K562 (cell line): ENCODE data around the gene PODXL2. TPM values are rescaled to one million over a fixed set of nuclear protein-coding genes. Genes with fewer than 3 reads are reported as not detected.

Experiments used
- ATAC-seq: fragments of 200-7000 bp; cut with Tn5 transposase; 3 replicates; pipeline ENCODE4 v1.9.1; 2020; ENCODE audit warnings: moderate library complexity
- BruUV-seq: library from RNA; stranded (reverse); fragments of 400-500 nt; replicated peaks from 2 replicates; lab custom pipeline; 2021; lab: Mats Ljungman, UMichigan
- CTCF ChIA-PET: fragments of 300-600 bp; formaldehyde crosslinking; extraction: SDS; loops from one replicate; lab custom pipeline; 2021; ENCODE audit warnings: low intra/inter-chr PET ratio; lab: Yijun Ruan, JAX
- POLR2A ChIA-PET: fragments of 300-600, 350-650 bp; sonication (Branson Sonifier 250); formaldehyde crosslinking; extraction: SDS; loops from one replicate; lab custom pipeline; 2021; ENCODE audit warnings: antibody characterized with exemption, inconsistent platforms; lab: Yijun Ruan, JAX
- DNase-seq, 4 experiments: peaks; one replicate each; pipeline versions ENCODE4 v3.0.0 to v3.0.0-alpha.2; 2011 to 2018; ENCODE audit warnings: low spot score in 3 of 4, mixed read lengths in 3 of 4; ENCODE audit errors: extremely low read depth in 1 of 4
- FAIRE-seq: peaks from 2 replicates; lab custom pipeline; 2011; peaks lifted over from hg19 to GRCh38; lab: Jason Lieb, UNC
- H2AFZ ChIP-seq: 2 replicates; pipeline ENCODE4 v1.6.0; 2011; ENCODE audit warnings: low read depth, low read length, control low read depth, inconsistent platforms
- H3K27ac ChIP-seq: fragments of 200-600 bp; 3 replicates; pipeline ENCODE4 v1.8.0; 2011; ENCODE audit warnings: low read depth, mild to moderate bottlenecking, control low read depth, inconsistent platforms, low read length, moderate library complexity, mixed read lengths; ENCODE audit errors: extremely low read depth
- H3K27me3 ChIP-seq, 2 experiments: fragments of 300-600 bp in 1 of 2; 2 replicates in 1 of 2; 3 replicates in 1 of 2; pipeline versions ENCODE4 v1.6.0 to v1.8.0; 2011; ENCODE audit warnings: inconsistent platforms in 2 of 2, low read length in 2 of 2, mild to moderate bottlenecking in 1 of 2, mixed read lengths in 1 of 2, moderate library complexity in 1 of 2; ENCODE audit not compliant: control insufficient read depth in 2 of 2, insufficient read depth in 2 of 2
- H3K36me3 ChIP-seq: fragments of 300-600 bp; 3 replicates; pipeline ENCODE4 v1.8.0; 2011; ENCODE audit warnings: mild to moderate bottlenecking, low read length, inconsistent platforms; ENCODE audit not compliant: control insufficient read depth, insufficient read depth
- H3K4me1 ChIP-seq, 2 experiments: fragments of 200-600 bp in 1 of 2; replicated peaks in 1 of 2; 2 replicates in 1 of 2; 3 replicates in 1 of 2; pipeline versions ENCODE4 v1.5.1 to v1.8.0; 2011; ENCODE audit warnings: inconsistent platforms in 2 of 2, low read length in 2 of 2, mild to moderate bottlenecking in 1 of 2, mixed read lengths in 1 of 2, moderate library complexity in 1 of 2; ENCODE audit not compliant: control insufficient read depth in 2 of 2, insufficient read depth in 2 of 2
- H3K4me2 ChIP-seq: 2 replicates; pipeline ENCODE4 v1.6.1; 2011; ENCODE audit warnings: low read length, control low read depth, inconsistent platforms, mixed read lengths; ENCODE audit not compliant: insufficient read depth
- H3K4me3 ChIP-seq: fragments of 200-600 bp; sonication (generic), shearing (Covaris generic); 2 replicates; pipeline ENCODE4 v1.5.1; 2016; ENCODE audit warnings: control low read depth, inconsistent platforms
- H3K79me2 ChIP-seq: fragments of 200-600 bp; 3 replicates; pipeline ENCODE4 v1.8.0; 2011; ENCODE audit warnings: low read length, inconsistent platforms; ENCODE audit not compliant: control insufficient read depth, insufficient read depth
- H3K9ac ChIP-seq, 2 experiments: 2 replicates each; pipeline versions ENCODE4 v1.6.0 to v1.6.1; 2011; ENCODE audit warnings: low read depth in 2 of 2, low read length in 2 of 2, control low read depth in 1 of 2, inconsistent platforms in 1 of 2, mild to moderate bottlenecking in 1 of 2, mixed read lengths in 1 of 2; ENCODE audit not compliant: insufficient read depth in 1 of 2
- H3K9me1 ChIP-seq: one replicate; pipeline ENCODE4 v1.6.0; 2011; ENCODE audit warnings: inconsistent platforms, mild to moderate bottlenecking, low read length, moderate library complexity; ENCODE audit not compliant: control insufficient read depth, insufficient read depth
- H3K9me3 ChIP-seq: replicated peaks from 2 replicates; pipeline ENCODE4 v1.5.1; 2011; ENCODE audit warnings: low read depth, low read length, inconsistent platforms; ENCODE audit not compliant: control insufficient read depth, insufficient read depth
- H4K20me1 ChIP-seq: replicated peaks from 2 replicates; pipeline ENCODE4 v1.6.1; 2011; ENCODE audit warnings: low read length, inconsistent platforms, mixed read lengths; ENCODE audit not compliant: control insufficient read depth, insufficient read depth
- WGBS: fragments of 100-300 bp; shearing (Covaris generic); methylation state at CpG from one replicate; pipeline ENCODE4 v1.1.6; 2016; ENCODE audit warnings: low coverage, mixed read lengths; ENCODE audit not compliant: insufficient coverage; ENCODE audit errors: missing lambda C conversion rate; 5-methylcytosine and 5-hydroxymethylcytosine counted together
- in situ Hi-C: fragments of 300-500 bp; cut with MboI; formaldehyde crosslinking; loops from 4 replicates; pipeline ENCODE4 v1.15.0; 2018; ENCODE audit warnings: inconsistent platforms, mixed read lengths
- intact Hi-C: fragments of 100-400 bp; cut with micrococcal nuclease; formaldehyde crosslinking; loops from 2 replicates; pipeline ENCODE4 v1.14.2; 2022
- polyA plus RNA-seq, 8 experiments: library from polyadenylated mRNA; depleted of rRNA in 4 of 8; stranded (reverse) in 5 of 8; unstranded in 3 of 8; fragments of >200 nt; fragmentation: Nextera tagmentation in 2 of 8; fragmentation: Illumina TruSeq in 1 of 8; extraction: Ambion mirVana in 2 of 8; extraction: Trizol in 1 of 8; gene quantifications; 2 replicates each; pipeline versions ENCODE4 v1.2.1 to v1.2.3, GENCODE V29; 2011 to 2014; ENCODE audit warnings: inconsistent platforms in 1 of 8, missing spikeins in 1 of 8
- total RNA-seq, 7 experiments: library from RNA; depleted of rRNA in 6 of 7; stranded (reverse); fragments of >200 nt in 6 of 7; fragmentation: Illumina TruSeq in 2 of 7; extraction: Trizol in 2 of 7; gene quantifications; 2 replicates each; pipeline versions ENCODE4 v1.2.1 to v1.2.3, GENCODE V29; 2011 to 2021; ENCODE audit warnings: low replicate concordance in 1 of 7
- TF ChIP-seq, protein P1 (sequence below), 2 experiments: IDR thresholded peaks in 1 of 2; conservative IDR thresholded peaks in 1 of 2; 2 replicates each; pipeline ENCODE4 v1.6.1; 2016; ENCODE audit warnings: low read depth in 2 of 2, mild to moderate bottlenecking in 1 of 2, missing compliant biosample characterization in 1 of 2, missing genetic modification characterization in 1 of 2, moderate library complexity in 1 of 2
- TF ChIP-seq, protein P2 (sequence below): fragments of 450-650 bp; IDR thresholded peaks from 2 replicates; pipeline ENCODE4 v1.6.1; 2016; ENCODE audit warnings: mild to moderate bottlenecking, moderate library complexity

The PODXL2 gene
- total and polyA plus RNA-seq, 9 of the 15 experiments (the other 6 are each of a cell fraction or from before 2014, with no cell fraction given), result 0.03 to 52.5 (median 21.9) TPM

GRCh38 chr3:127679534-127680145, 50.7 kb downstream of the PODXL2 start (continued):
- TF ChIP-seq, protein P1, sequence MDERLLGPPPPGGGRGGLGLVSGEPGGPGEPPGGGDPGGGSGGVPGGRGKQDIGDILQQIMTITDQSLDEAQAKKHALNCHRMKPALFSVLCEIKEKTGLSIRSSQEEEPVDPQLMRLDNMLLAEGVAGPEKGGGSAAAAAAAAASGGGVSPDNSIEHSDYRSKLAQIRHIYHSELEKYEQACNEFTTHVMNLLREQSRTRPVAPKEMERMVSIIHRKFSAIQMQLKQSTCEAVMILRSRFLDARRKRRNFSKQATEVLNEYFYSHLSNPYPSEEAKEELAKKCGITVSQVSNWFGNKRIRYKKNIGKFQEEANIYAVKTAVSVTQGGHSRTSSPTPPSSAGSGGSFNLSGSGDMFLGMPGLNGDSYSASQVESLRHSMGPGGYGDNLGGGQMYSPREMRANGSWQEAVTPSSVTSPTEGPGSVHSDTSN (CRISPR knock-in tag; IDR thresholded peaks at IDR 0.05; ENCODE audit: low read depth), result no peak
- TF ChIP-seq, protein P1 (tag; conservative IDR thresholded peaks at IDR 0.05; ENCODE audit: low read depth), result no peak
- TF ChIP-seq, all 486 proteins: peak for 3

- in situ Hi-C loops (no loop called here), intact Hi-C loops (loop anchor here (10.0 kb wide), 1 partner anchor 285 kb away; no protein-coding TSS in a partner anchor)
- H3K79me2 ChIP-seq, result no peaks in the 10 kb centered on the region
- CTCF ChIA-PET, result no interaction called here
- BruUV-seq, result no TSS peak
- ATAC-seq, result no peak
- no peak overlapping the region for H3K4me3 ChIP-seq
- WGBS, result 30% methylated on average over 7 of the region's 21 CpGs
- H3K9me1 ChIP-seq, result no peaks in the 10 kb centered on the region
- H3K9me3 ChIP-seq, result no peaks in the 10 kb centered on the region
- H3K36me3 ChIP-seq, result no peaks in the 10 kb centered on the region
- no peaks in the 10 kb centered on the region for H3K27me3 ChIP-seq
- no peak overlapping the region for H2AFZ ChIP-seq
- H3K4me1 ChIP-seq, result peaks cover 0 to 24% of the 10 kb centered on the region in 2 experiments; a peak in 2 of 5 replicates
- H3K4me2 ChIP-seq, result no peak overlapping the region
- POLR2A ChIA-PET, result interaction anchor here (0.6 kb wide), 3 partner anchors 19 to 1600 kb away, joined by 3 to 4 read pairs (median 3); partner anchors contain the start of gene TPRA1
- H4K20me1 ChIP-seq, result no peaks in the 10 kb centered on the region
- H3K27ac ChIP-seq, result no peak overlapping the region
- no peak for DNase-seq
- FAIRE-seq, result no peak
- H3K9ac ChIP-seq, result no peak overlapping the region; a peak in 1 of 4 replicates
- TF ChIP-seq, protein P2, sequence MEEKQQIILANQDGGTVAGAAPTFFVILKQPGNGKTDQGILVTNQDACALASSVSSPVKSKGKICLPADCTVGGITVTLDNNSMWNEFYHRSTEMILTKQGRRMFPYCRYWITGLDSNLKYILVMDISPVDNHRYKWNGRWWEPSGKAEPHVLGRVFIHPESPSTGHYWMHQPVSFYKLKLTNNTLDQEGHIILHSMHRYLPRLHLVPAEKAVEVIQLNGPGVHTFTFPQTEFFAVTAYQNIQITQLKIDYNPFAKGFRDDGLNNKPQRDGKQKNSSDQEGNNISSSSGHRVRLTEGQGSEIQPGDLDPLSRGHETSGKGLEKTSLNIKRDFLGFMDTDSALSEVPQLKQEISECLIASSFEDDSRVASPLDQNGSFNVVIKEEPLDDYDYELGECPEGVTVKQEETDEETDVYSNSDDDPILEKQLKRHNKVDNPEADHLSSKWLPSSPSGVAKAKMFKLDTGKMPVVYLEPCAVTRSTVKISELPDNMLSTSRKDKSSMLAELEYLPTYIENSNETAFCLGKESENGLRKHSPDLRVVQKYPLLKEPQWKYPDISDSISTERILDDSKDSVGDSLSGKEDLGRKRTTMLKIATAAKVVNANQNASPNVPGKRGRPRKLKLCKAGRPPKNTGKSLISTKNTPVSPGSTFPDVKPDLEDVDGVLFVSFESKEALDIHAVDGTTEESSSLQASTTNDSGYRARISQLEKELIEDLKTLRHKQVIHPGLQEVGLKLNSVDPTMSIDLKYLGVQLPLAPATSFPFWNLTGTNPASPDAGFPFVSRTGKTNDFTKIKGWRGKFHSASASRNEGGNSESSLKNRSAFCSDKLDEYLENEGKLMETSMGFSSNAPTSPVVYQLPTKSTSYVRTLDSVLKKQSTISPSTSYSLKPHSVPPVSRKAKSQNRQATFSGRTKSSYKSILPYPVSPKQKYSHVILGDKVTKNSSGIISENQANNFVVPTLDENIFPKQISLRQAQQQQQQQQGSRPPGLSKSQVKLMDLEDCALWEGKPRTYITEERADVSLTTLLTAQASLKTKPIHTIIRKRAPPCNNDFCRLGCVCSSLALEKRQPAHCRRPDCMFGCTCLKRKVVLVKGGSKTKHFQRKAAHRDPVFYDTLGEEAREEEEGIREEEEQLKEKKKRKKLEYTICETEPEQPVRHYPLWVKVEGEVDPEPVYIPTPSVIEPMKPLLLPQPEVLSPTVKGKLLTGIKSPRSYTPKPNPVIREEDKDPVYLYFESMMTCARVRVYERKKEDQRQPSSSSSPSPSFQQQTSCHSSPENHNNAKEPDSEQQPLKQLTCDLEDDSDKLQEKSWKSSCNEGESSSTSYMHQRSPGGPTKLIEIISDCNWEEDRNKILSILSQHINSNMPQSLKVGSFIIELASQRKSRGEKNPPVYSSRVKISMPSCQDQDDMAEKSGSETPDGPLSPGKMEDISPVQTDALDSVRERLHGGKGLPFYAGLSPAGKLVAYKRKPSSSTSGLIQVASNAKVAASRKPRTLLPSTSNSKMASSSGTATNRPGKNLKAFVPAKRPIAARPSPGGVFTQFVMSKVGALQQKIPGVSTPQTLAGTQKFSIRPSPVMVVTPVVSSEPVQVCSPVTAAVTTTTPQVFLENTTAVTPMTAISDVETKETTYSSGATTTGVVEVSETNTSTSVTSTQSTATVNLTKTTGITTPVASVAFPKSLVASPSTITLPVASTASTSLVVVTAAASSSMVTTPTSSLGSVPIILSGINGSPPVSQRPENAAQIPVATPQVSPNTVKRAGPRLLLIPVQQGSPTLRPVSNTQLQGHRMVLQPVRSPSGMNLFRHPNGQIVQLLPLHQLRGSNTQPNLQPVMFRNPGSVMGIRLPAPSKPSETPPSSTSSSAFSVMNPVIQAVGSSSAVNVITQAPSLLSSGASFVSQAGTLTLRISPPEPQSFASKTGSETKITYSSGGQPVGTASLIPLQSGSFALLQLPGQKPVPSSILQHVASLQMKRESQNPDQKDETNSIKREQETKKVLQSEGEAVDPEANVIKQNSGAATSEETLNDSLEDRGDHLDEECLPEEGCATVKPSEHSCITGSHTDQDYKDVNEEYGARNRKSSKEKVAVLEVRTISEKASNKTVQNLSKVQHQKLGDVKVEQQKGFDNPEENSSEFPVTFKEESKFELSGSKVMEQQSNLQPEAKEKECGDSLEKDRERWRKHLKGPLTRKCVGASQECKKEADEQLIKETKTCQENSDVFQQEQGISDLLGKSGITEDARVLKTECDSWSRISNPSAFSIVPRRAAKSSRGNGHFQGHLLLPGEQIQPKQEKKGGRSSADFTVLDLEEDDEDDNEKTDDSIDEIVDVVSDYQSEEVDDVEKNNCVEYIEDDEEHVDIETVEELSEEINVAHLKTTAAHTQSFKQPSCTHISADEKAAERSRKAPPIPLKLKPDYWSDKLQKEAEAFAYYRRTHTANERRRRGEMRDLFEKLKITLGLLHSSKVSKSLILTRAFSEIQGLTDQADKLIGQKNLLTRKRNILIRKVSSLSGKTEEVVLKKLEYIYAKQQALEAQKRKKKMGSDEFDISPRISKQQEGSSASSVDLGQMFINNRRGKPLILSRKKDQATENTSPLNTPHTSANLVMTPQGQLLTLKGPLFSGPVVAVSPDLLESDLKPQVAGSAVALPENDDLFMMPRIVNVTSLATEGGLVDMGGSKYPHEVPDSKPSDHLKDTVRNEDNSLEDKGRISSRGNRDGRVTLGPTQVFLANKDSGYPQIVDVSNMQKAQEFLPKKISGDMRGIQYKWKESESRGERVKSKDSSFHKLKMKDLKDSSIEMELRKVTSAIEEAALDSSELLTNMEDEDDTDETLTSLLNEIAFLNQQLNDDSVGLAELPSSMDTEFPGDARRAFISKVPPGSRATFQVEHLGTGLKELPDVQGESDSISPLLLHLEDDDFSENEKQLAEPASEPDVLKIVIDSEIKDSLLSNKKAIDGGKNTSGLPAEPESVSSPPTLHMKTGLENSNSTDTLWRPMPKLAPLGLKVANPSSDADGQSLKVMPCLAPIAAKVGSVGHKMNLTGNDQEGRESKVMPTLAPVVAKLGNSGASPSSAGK, result peak; percentile 25; the same call in 1 of the 2 replicates
Observed at GRCh38 chr3:127680146-127680661, 51.2 kb downstream of the PODXL2 start.
